Ureter (tissue), 1 donor: ENCODE results near the gene ABCA4. TPM values are rescaled to one million over a fixed set of nuclear protein-coding genes. Genes with fewer than 3 reads are reported as not detected.
A peak's percentile ranks its signal among the peaks of the same experiment; 100 is the strongest.

Source experiments
- DNase-seq: peaks from one replicate; pipeline ENCODE4 v3.0.0-alpha.2; 2020; ENCODE audit warnings: low spot score
- total RNA-seq: library from RNA; stranded (reverse); gene quantifications from one replicate; pipeline ENCODE4 v1.2.4, GENCODE V29; 2023
- donor health status: DM: yes; HTN: yes; CAD: no.

ABCA4 gene
- total RNA-seq, 1 donor from 2014 or later = 1.8 TPM

GRCh38 chr1:94104776-94105580 is 16.0 kb downstream of the ABCA4 start:
- no peak for DNase-seq

GRCh38 chr1:94104127-94104684 is 16.7 kb downstream of the ABCA4 start:
- no peak for DNase-seq

GRCh38 chr1:94103608-94104007 is 17.3 kb downstream of the ABCA4 start:
- no peak for DNase-seq

GRCh38 chr1:94101613-94102525 is 19.1 kb downstream of the ABCA4 start:
- peak; percentile 65 for DNase-seq

- DNase-seq = peak; percentile 67
Observed at GRCh38 chr1:94100785-94101612, 19.9 kb downstream of the ABCA4 start.

- no peak for DNase-seq
Observed at GRCh38 chr1:94100129-94100784, 20.7 kb downstream of the ABCA4 start.

- DNase-seq = no peak
Observed at GRCh38 chr1:94099303-94099702, 21.6 kb downstream of the ABCA4 start.

GRCh38 chr1:94098585-94099111 is 22.3 kb downstream of the ABCA4 start:
- no peak for DNase-seq

GRCh38 chr1:94096797-94097549 is 24.0 kb downstream of the ABCA4 start:
- DNase-seq = no peak

GRCh38 chr1:94095744-94096469 is 25.0 kb downstream of the ABCA4 start:
- no peak for DNase-seq

GRCh38 chr1:94095112-94095637 is 25.8 kb downstream of the ABCA4 start:
- DNase-seq = peak; percentile 84

GRCh38 chr1:94094469-94095111 is 26.4 kb downstream of the ABCA4 start:
- peak; percentile 81 for DNase-seq

GRCh38 chr1:94093996-94094395 is 27.0 kb downstream of the ABCA4 start:
- no peak for DNase-seq

GRCh38 chr1:94093396-94093795 is 27.6 kb downstream of the ABCA4 start:
- DNase-seq = no peak

- DNase-seq = no peak
Observed at GRCh38 chr1:94092210-94092613, 28.7 kb downstream of the ABCA4 start.

GRCh38 chr1:94090761-94091160 is 30.2 kb downstream of the ABCA4 start:
- DNase-seq = no peak

- DNase-seq = no peak
Observed at GRCh38 chr1:94087193-94087592, 33.8 kb downstream of the ABCA4 start.

- no peak for DNase-seq
Observed at GRCh38 chr1:94084547-94084946, 36.4 kb downstream of the ABCA4 start.
